Neuronal stem cell (in vitro differentiated cells): ENCODE results near the gene WDR20. TPM values are rescaled to one million over a fixed set of nuclear protein-coding genes. Genes with fewer than 3 reads are reported as not detected.

Experiments
- DNase-seq: peaks from one replicate; pipeline ENCODE4 v3.0.0-alpha.2; 2013; ENCODE audit warnings: low spot score
- H2AFZ ChIP-seq: one replicate; pipeline ENCODE4 v1.6.1; 2013; ENCODE audit warnings: mild to moderate bottlenecking, low read length, inconsistent platforms
- H2AK5ac ChIP-seq: 2 replicates; pipeline ENCODE4 v1.6.1; 2013; ENCODE audit warnings: low read depth, mild to moderate bottlenecking, inconsistent platforms, low read length, moderate library complexity, mixed read lengths
- H2BK120ac ChIP-seq: 2 replicates; pipeline ENCODE4 v1.6.1; 2013; ENCODE audit warnings: low read depth, mild to moderate bottlenecking, inconsistent platforms, low read length, moderate library complexity, mixed read lengths
- H2BK12ac ChIP-seq: one replicate; pipeline ENCODE4 v1.6.1; 2013; ENCODE audit warnings: low read length, inconsistent platforms
- H2BK15ac ChIP-seq: 2 replicates; pipeline ENCODE4 v1.6.1; 2013; ENCODE audit warnings: mild to moderate bottlenecking, low read length, inconsistent platforms, mixed read lengths
- H2BK5ac ChIP-seq: one replicate; pipeline ENCODE4 v1.6.1; 2013; ENCODE audit warnings: inconsistent platforms, mild to moderate bottlenecking, low read length, moderate library complexity
- H3K14ac ChIP-seq: one replicate; pipeline ENCODE4 v1.6.1; 2013; ENCODE audit warnings: low read length, inconsistent platforms
- H3K18ac ChIP-seq: 2 replicates; pipeline ENCODE4 v1.6.1; 2013; ENCODE audit warnings: low read length, inconsistent platforms
- H3K23ac ChIP-seq: 2 replicates; pipeline ENCODE4 v1.6.1; 2013; ENCODE audit warnings: low read depth, mild to moderate bottlenecking, mixed read lengths, low read length, inconsistent platforms; ENCODE audit not compliant: poor library complexity
- H3K27ac ChIP-seq: replicated peaks from 3 replicates; pipeline ENCODE4 v1.5.1; 2013; ENCODE audit warnings: low read length, inconsistent platforms
- H3K27me3 ChIP-seq, 3 experiments: 2 replicates each; pipeline ENCODE4 v1.6.1; 2013; ENCODE audit warnings: low read length in 3 of 3, mild to moderate bottlenecking in 2 of 3, inconsistent platforms in 1 of 3, low read depth in 1 of 3, mixed read lengths in 1 of 3, moderate library complexity in 1 of 3; ENCODE audit not compliant: control insufficient read depth in 3 of 3, insufficient read depth in 3 of 3
- H3K36me3 ChIP-seq, 2 donors: replicated peaks in 1 of 2; 2 replicates each; pipeline ENCODE4 v1.6.1; 2013; ENCODE audit warnings: low read length in 2 of 2; ENCODE audit not compliant: control insufficient read depth in 2 of 2, insufficient read depth in 2 of 2
- H3K4ac ChIP-seq: 2 replicates; pipeline ENCODE4 v1.6.1; 2013; ENCODE audit warnings: inconsistent platforms, mild to moderate bottlenecking, low read length, moderate library complexity
- H3K4me1 ChIP-seq, 2 donors: 1 replicate in 1 of 2; 2 replicates in 1 of 2; pipeline ENCODE4 v1.6.1; 2013; ENCODE audit warnings: low read length in 2 of 2, low read depth in 1 of 2; ENCODE audit not compliant: control insufficient read depth in 2 of 2, insufficient read depth in 1 of 2
- H3K4me2 ChIP-seq: one replicate; pipeline ENCODE4 v1.6.1; 2013; ENCODE audit warnings: mild to moderate bottlenecking, low read length, inconsistent platforms; ENCODE audit not compliant: insufficient read depth, poor library complexity, severe bottlenecking
- H3K4me3 ChIP-seq, 2 donors: 2 replicates each; pipeline ENCODE4 v1.5.1; 2013; ENCODE audit warnings: low read length in 2 of 2, mild to moderate bottlenecking in 2 of 2, inconsistent platforms in 1 of 2, moderate library complexity in 1 of 2
- H3K79me1 ChIP-seq: one replicate; pipeline ENCODE4 v1.6.1; 2013; ENCODE audit warnings: low read depth, mild to moderate bottlenecking, inconsistent platforms, low read length, moderate library complexity
- H3K9ac ChIP-seq: one replicate; pipeline ENCODE4 v1.6.1; 2013; ENCODE audit warnings: mild to moderate bottlenecking, low read depth, low read length, inconsistent platforms; ENCODE audit not compliant: poor library complexity
- H3K9me3 ChIP-seq, 2 donors: replicated peaks in 1 of 2; 2 replicates each; pipeline versions ENCODE3 to v1.6.1; 2013; ENCODE audit warnings: low read length in 2 of 2, mild to moderate bottlenecking in 2 of 2, inconsistent platforms in 1 of 2, low read depth in 1 of 2, mixed read lengths in 1 of 2, moderate library complexity in 1 of 2; ENCODE audit not compliant: control insufficient read depth in 2 of 2, insufficient read depth in 1 of 2
- H4K8ac ChIP-seq: one replicate; pipeline ENCODE4 v1.6.1; 2013; ENCODE audit warnings: low read depth, mild to moderate bottlenecking, inconsistent platforms, low read length, moderate library complexity
- H4K91ac ChIP-seq: one replicate; pipeline ENCODE4 v1.6.1; 2013; ENCODE audit warnings: low read length, low read depth, mild to moderate bottlenecking, inconsistent platforms; ENCODE audit not compliant: poor library complexity
- WGBS, 2 donors: extraction: QIAGEN DNeasy Blood & Tissue Kit; methylation state at CpG; one replicate each; pipeline ENCODE4 v1.1.7; 2013; ENCODE audit warnings: missing lambda C conversion rate in 2 of 2, mixed read lengths in 1 of 2; ENCODE audit not compliant: insufficient read length in 2 of 2, insufficient replicate concordance in 1 of 2; ENCODE audit errors: extremely low coverage in 2 of 2; 5-methylcytosine and 5-hydroxymethylcytosine counted together
- polyA plus RNA-seq, 2 experiments: library from polyadenylated mRNA; stranded (reverse); fragments of 200-250 nt; gene quantifications; one replicate each; pipeline ENCODE4 v1.2.3, GENCODE V29; 2013

WDR20 gene, protein sequence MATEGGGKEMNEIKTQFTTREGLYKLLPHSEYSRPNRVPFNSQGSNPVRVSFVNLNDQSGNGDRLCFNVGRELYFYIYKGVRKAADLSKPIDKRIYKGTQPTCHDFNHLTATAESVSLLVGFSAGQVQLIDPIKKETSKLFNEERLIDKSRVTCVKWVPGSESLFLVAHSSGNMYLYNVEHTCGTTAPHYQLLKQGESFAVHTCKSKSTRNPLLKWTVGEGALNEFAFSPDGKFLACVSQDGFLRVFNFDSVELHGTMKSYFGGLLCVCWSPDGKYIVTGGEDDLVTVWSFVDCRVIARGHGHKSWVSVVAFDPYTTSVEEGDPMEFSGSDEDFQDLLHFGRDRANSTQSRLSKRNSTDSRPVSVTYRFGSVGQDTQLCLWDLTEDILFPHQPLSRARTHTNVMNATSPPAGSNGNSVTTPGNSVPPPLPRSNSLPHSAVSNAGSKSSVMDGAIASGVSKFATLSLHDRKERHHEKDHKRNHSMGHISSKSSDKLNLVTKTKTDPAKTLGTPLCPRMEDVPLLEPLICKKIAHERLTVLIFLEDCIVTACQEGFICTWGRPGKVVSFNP
- 12.6 TPM for polyA plus RNA-seq (2013, experiment 1 of 2)
- polyA plus RNA-seq (2013, experiment 2 of 2), result 13.0 TPM

DNA sequence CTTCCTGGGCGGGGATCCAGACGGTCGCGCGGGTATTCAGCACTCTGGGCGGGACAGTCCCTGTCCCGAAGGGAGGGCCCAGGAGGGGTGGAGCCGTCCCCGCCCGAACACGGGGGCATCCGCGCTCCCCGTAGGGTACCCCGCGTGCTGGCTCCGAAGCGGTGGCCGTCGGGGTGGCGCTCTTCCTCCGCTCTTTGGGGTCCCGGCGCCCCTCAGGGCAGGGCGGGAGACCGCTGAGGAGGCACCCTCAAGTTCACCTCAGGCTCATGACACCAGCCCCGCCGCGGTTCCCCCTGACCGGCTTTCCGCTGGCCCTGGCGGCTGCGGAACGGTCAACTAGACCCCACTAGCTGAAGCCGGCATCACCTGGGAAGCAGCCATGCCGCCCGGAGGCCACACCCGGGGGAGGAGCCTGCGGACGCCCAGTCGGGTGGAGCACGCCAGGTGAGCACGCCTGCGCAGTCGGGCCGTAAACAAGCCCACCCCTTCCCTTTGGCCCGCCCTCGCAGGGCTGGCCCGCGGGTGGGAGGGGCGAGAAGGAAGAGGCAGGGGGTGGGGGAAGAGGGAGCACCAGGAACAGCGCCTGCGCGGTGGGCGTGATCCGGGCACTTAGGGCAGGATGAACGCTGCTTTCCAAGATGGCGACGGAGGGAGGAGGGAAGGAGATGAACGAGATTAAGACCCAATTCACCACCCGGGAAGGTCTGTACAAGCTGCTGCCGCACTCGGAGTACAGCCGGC lies at the start of gene WDR20:
WDR20 (plus strand) TSS at position 612 of the 741 bp plus-strand sequence; CDS start at position 639, 27 bp downstream.
- H3K9me3 ChIP-seq, result no peaks in the 10 kb centered on the region
- peak within 1 kb of the TSS; percentile 25 for H2BK15ac ChIP-seq
- H3K9ac ChIP-seq, result peak within 1 kb of the TSS; percentile 92
- H4K91ac ChIP-seq, result no peak within 1 kb of the TSS
- H3K23ac ChIP-seq, result peak within 1 kb of the TSS; percentile 76
- H3K14ac ChIP-seq, result no peak within 1 kb of the TSS
- peak within 1 kb of the TSS; percentile 86 for H3K18ac ChIP-seq
- H2BK120ac ChIP-seq, result no peak within 1 kb of the TSS
- H3K4ac ChIP-seq, result no peak within 1 kb of the TSS
- peak within 1 kb of the TSS; percentile 100 for H2AFZ ChIP-seq
- peak within 1 kb of the TSS; percentile 78 for H2AK5ac ChIP-seq
- H3K4me1 ChIP-seq, result peaks cover 4 to 7% of the 10 kb centered on the region in 2 donors
- peak within 1 kb of the TSS; percentile 89 for H3K4me2 ChIP-seq
- no peaks in the 10 kb centered on the region for H3K27me3 ChIP-seq
- no CpG with 5 or more reads among the region's 64 CpGs for WGBS, 2 donors
- DNase-seq, result peak; percentile 97
- H3K4me3 ChIP-seq, result peak within 1 kb of the TSS; percentile 91 to 97
- no peak within 1 kb of the TSS for H4K8ac ChIP-seq
- peak within 1 kb of the TSS; percentile 72 for H2BK5ac ChIP-seq
- peaks cover 4% of the 10 kb centered on the region for H3K79me1 ChIP-seq
- H3K36me3 ChIP-seq, result peaks cover 0 to 11% of the 10 kb centered on the region in 2 donors
- peak within 1 kb of the TSS; percentile 62 for H3K27ac ChIP-seq
- no peak within 1 kb of the TSS for H2BK12ac ChIP-seq

DNA sequence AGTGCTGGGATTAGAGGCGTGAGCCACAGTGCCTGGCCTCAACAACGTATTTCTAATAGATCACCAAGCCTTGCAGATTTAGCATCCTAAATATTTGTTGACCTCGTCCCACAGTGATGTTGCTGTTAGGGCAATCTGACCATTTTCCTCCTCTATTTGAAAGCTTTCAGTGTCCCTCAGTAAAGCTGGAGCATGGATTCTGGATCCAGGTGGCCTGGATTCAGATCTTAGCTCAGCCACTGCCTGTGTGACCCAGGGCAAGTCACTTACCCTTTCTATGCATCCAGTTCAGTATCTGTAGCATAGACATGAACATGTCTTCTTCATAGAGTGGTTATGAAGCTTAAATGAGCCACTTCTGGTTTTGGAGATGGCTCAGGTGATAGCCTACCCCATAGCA lies 49.0 kb upstream of the WDR20 start:
- Histone ChIP-seq H3K36me3 (peaks cover 0 to 6% of the 10 kb centered on the region in 2 donors), H3K23ac (no peak overlapping the region), H4K91ac (no peak overlapping the region), H3K9me3 (no peaks in the 10 kb centered on the region), H3K4me2 (no peak overlapping the region), H2AFZ (no peak overlapping the region), H3K18ac (no peak overlapping the region), H2BK15ac (no peak overlapping the region), H2BK120ac (no peak overlapping the region), H3K4ac (no peak overlapping the region), H3K4me1 (peaks cover 4 to 16% of the 10 kb centered on the region in 2 donors), H3K27me3 (peaks cover 0 to 4% (median 0%) of the 10 kb centered on the region in 3 experiments), H3K27ac (no peak overlapping the region), H3K4me3 (no peak overlapping the region), H4K8ac (no peak overlapping the region), H2BK5ac (no peak overlapping the region), H3K79me1 (peaks cover 1% of the 10 kb centered on the region), H3K9ac (no peak overlapping the region), H2AK5ac (no peak overlapping the region), H2BK12ac (no peak overlapping the region), H3K14ac (no peak overlapping the region)
- WGBS, 2 donors, result no CpG with 5 or more reads among the region's 3 CpGs
- no peak for DNase-seq

DNA sequence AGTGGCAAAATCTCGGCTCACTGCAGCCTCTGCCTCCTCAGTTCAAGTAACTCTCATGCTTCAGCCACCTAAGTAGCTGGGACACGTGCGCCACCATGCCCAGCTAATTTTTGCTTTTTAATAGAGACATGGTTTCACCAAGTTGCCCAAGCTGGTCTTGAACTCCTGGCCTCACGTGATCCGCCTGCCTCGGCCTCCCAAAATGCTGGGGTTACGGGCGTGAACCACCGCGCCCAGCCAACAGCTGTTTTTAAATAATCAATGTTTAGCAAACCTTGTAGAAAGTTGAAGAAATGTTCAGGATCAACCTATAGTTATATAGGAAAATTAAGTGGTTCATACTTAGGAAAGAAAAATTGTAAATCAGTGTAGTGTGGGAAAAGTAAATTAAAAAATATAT lies 46.9 kb upstream of the WDR20 start:
- no peaks in the 10 kb centered on the region for H3K9me3 ChIP-seq
- no CpG with 5 or more reads among the region's 10 CpGs for WGBS, 2 donors
- no peak for DNase-seq

More for the DNA sequence above, 46.9 kb upstream of the WDR20 start:
- H3K79me1 ChIP-seq, result no peaks in the 10 kb centered on the region
- no peak overlapping the region for H2AK5ac ChIP-seq
- no peak overlapping the region for H2BK120ac ChIP-seq
- no peak overlapping the region for H4K91ac ChIP-seq
- H3K18ac ChIP-seq, result no peak overlapping the region
- H3K14ac ChIP-seq, result no peak overlapping the region
- no peak overlapping the region for H2AFZ ChIP-seq
- no peak overlapping the region for H3K23ac ChIP-seq
- H3K4me3 ChIP-seq, result no peak overlapping the region
- no peak overlapping the region for H2BK5ac ChIP-seq
- H3K4me2 ChIP-seq, result no peak overlapping the region
- no peak overlapping the region for H2BK15ac ChIP-seq
- no peak overlapping the region for H3K27ac ChIP-seq
- H3K27me3 ChIP-seq, result peaks cover 0 to 4% (median 0%) of the 10 kb centered on the region in 3 experiments
- H3K36me3 ChIP-seq, result no peaks in the 10 kb centered on the region
- H3K4ac ChIP-seq, result no peak overlapping the region
- H3K4me1 ChIP-seq, result peaks cover 6 to 21% of the 10 kb centered on the region in 2 donors
- no peak overlapping the region for H4K8ac ChIP-seq
- no peak overlapping the region for H2BK12ac ChIP-seq
- no peak overlapping the region for H3K9ac ChIP-seq
